ENCODE measurements around the gene SMARCD2.
"Not testable (repeated sequence)": the region's sequence is repeated elsewhere in the genome, so short reads cannot be mapped to it uniquely, and the experiment has no call there.

GRCh38 chr17:63870292-63870665 is 27.8 kb upstream of the SMARCD2 start:
- TF ChIP-seq POLR2A (IDR thresholded peaks at IDR 0.05) = not testable (repeated sequence)
- TF ChIP-seq, protein P1, sequence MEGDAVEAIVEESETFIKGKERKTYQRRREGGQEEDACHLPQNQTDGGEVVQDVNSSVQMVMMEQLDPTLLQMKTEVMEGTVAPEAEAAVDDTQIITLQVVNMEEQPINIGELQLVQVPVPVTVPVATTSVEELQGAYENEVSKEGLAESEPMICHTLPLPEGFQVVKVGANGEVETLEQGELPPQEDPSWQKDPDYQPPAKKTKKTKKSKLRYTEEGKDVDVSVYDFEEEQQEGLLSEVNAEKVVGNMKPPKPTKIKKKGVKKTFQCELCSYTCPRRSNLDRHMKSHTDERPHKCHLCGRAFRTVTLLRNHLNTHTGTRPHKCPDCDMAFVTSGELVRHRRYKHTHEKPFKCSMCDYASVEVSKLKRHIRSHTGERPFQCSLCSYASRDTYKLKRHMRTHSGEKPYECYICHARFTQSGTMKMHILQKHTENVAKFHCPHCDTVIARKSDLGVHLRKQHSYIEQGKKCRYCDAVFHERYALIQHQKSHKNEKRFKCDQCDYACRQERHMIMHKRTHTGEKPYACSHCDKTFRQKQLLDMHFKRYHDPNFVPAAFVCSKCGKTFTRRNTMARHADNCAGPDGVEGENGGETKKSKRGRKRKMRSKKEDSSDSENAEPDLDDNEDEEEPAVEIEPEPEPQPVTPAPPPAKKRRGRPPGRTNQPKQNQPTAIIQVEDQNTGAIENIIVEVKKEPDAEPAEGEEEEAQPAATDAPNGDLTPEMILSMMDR (IDR thresholded peaks at IDR 0.05) = not testable (repeated sequence)
